Coronary artery (tissue), 2 donors: ENCODE data around the gene ACO2.
A peak's percentile ranks its signal among the peaks of the same experiment; 100 is the strongest.

Source experiments
- DNase-seq: peaks from one replicate; pipeline ENCODE4 v3.0.0-alpha.2; 2017; ENCODE audit warnings: low spot score
- H3K27ac ChIP-seq, 2 donors: fragments of 200-600 bp; sonication (generic); one replicate each; pipeline ENCODE4 v1.5.1; 2016 to 2019
- H3K4me3 ChIP-seq: fragments of 200-600 bp; sonication (generic); 2 replicates; pipeline ENCODE4 v1.5.1; 2016; ENCODE audit warnings: mild to moderate bottlenecking, moderate library complexity
- CTCF ChIP-seq: fragments of 200-600 bp; sonication (generic); IDR thresholded peaks from one replicate; pipeline ENCODE4 v1.5.1; 2019; ENCODE audit warnings: antibody characterized with exemption

The ACO2 gene

GRCh38 chr22:41498303-41498835 is 29.5 kb downstream of the ACO2 start:
- Histone ChIP-seq H3K4me3 (no peak overlapping the region), H3K27ac (no peak overlapping the region)
- no peak for DNase-seq
- no peak for TF ChIP-seq CTCF

- Histone ChIP-seq H3K27ac (no peak overlapping the region), H3K4me3 (no peak overlapping the region)
- no peak for TF ChIP-seq CTCF
- DNase-seq, result no peak
Measured at GRCh38 chr22:41499624-41500280, 30.8 kb downstream of the ACO2 start.

DNA sequence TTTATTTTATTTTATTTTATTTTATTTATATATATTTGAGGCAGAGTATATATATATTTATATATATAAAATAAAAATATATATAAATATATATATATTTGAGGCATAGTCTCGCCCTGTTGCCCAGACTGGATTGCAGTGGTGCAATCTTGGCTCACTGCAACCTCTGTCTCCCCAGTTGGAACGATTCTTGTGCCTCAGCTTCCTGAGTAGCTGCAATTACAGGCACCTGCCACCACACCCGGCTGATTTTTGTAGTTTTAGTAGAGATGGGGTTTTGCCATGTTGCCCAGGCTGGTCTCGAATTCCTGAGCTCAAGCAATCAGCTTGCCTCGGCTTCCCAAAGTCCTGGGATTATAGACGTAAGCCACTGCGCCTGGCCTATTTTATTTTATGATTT is 31.4 kb downstream of the ACO2 start:
- no peak overlapping the region for H3K4me3 ChIP-seq
- no peak overlapping the region for H3K27ac ChIP-seq
- no peak for TF ChIP-seq CTCF
- no peak for DNase-seq

DNA sequence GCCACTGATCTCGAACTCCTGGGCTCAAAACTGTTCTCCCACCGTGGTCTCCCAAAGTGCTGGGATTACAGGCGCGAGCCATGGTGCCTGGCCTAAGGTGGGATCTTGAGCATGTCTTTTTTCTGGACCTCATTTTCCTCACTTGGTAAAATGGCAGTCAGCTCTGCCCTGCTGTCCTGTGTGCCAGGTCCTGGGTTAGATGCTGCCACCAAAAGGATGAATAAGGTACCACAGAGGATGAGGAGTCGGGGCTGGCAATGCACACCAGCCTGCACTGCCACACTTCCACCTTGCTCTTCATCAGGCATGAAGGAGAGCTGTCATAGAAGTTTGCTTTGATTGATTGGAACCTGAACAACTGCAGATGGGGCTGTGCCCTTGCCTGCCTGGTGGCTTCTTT is 32.3 kb downstream of the ACO2 start:
- TF ChIP-seq CTCF, result no peak
- Histone ChIP-seq H3K27ac (no peak overlapping the region), H3K4me3 (no peak overlapping the region)
- DNase-seq, result no peak

- peak overlapping the region; percentile 48 to 67 for H3K27ac ChIP-seq
Measured at GRCh38 chr22:41504397-41504796, 35.5 kb downstream of the ACO2 start.

DNA sequence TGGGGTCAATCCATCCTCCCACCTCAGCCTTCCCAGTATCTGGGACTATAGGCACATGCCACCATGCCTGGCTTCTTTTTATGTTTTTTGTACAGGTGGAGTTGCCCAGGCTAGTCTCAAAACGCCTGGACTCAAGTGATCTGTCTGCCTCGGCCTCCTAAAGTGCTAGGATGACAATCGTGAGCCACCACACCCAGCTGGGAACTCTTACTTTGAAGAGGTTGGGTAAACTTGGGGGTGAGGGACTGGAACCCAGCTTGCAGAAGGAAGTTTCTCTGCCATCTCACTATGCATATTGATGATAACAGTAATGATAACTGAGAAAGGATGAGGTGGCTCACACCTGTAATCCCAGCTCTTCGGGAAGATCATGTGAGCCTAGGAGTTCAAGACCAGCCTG is 35.9 kb downstream of the ACO2 start:
- TF ChIP-seq CTCF, result no peak
- Histone ChIP-seq H3K27ac (peak overlapping the region; percentile 48 to 67), H3K4me3 (no peak overlapping the region)
- DNase-seq, result no peak

More at GRCh38 chr22:41504397-41504796, 35.5 kb downstream of the ACO2 start:
- no peak for TF ChIP-seq CTCF
- no peak overlapping the region for H3K4me3 ChIP-seq
- DNase-seq, result peak; percentile 87
